Limb (tissue), 2 donors: ENCODE results near the gene ATP2C2.
"Not testable (repeated sequence)": the region's sequence is repeated elsewhere in the genome, so short reads cannot be mapped to it uniquely, and the experiment has no call there.

Source experiments
- DNase-seq, 2 donors: peaks; one replicate each; pipeline ENCODE4 v3.0.0-alpha.2; 2016; ENCODE audit errors: extremely low spot score in 2 of 2

ATP2C2 gene, protein sequence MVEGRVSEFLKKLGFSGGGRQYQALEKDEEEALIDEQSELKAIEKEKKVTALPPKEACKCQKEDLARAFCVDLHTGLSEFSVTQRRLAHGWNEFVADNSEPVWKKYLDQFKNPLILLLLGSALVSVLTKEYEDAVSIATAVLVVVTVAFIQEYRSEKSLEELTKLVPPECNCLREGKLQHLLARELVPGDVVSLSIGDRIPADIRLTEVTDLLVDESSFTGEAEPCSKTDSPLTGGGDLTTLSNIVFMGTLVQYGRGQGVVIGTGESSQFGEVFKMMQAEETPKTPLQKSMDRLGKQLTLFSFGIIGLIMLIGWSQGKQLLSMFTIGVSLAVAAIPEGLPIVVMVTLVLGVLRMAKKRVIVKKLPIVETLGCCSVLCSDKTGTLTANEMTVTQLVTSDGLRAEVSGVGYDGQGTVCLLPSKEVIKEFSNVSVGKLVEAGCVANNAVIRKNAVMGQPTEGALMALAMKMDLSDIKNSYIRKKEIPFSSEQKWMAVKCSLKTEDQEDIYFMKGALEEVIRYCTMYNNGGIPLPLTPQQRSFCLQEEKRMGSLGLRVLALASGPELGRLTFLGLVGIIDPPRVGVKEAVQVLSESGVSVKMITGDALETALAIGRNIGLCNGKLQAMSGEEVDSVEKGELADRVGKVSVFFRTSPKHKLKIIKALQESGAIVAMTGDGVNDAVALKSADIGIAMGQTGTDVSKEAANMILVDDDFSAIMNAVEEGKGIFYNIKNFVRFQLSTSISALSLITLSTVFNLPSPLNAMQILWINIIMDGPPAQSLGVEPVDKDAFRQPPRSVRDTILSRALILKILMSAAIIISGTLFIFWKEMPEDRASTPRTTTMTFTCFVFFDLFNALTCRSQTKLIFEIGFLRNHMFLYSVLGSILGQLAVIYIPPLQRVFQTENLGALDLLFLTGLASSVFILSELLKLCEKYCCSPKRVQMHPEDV

DNA sequence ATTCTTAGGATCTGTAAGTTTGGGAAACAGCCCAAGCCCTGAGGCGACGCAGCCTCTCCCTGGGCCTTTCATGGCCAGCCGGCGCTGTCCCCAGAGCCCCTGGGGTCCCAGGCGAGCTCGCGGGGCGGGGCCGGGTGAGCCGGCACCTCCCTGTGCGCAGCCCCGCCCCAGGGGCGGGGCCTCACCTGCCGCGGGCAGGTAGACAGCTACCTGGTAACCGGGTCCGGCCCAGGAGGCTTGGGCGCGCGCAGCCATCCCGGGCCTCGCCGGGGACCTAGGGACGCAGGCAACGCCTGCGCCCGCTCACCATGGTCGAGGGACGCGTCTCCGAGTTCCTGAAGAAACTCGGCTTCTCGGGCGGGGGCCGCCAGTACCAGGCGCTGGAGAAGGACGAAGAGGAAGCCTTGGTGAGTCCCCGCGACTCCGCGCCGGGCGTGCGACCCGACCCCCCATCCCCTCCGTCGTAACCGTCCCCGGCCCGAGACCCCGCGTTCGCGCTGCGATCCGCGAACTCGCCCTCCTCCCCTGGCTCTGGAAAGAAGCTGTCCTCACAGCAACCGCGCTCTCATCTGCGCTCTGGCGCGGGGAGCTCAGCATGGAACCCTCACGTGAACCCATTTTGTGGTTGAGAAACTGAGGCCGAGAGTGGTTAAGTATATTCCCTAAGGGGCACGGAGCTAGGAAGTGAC lies at the start of gene ATP2C2:
Gene ATP2C2, plus strand, starts transcription at position 231 of the 689 bp plus-strand sequence. Its CDS starts 78 bp downstream, at position 309.
- peak in 1 of 2 donors; percentile 46 for DNase-seq

DNA sequence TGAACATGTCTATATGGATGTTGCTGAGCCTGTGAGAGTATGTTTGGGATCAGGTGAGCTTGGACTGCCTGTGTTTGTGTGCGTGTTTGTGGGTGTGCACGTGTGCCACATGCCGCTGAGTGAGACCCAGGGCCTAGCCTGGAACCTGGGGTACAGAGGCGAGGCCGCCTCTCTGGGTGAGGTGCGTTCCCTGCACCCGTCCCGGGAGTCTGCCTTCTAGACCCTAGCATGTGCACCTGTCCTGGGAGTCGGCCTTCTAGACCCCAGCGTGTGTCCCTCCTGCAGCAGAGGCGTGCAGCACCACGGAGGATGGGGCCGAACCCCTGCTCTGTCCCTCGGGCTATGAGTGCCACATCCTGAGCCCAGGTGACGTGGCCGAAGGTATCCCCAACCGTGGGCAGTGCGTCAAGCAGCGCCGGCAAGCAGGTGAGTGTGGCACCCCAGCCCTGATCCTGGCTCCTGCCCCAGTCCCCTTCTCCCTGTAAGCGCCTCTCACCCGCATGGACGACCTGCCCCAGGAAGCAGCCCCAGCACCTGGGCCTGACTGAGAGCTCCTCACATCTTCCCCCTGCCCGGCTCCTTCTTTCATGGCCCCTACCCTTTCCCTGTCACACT lies 49.1 kb upstream of the ATP2C2 start:
- DNase-seq, result no peak

DNA sequence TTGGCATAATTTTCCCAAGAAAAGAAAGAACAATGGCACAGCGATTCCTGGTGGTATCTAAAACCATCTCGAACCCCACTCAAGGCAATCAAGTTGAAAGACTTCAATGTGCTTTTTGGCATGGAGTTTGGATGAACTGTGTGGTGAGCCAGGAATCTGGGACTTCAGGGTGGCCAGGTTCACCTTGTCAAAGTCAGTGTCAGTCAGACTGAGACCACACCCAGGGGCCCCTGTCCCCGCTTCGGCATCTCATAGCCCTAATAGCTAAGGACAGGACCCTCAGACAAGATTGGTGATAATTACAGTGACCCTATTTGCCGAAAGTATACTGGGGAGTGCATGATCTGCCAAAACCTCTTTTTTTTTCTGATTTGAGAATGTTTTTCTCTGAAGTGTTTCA lies 47.8 kb upstream of the ATP2C2 start:
- DNase-seq, result no peak

DNA sequence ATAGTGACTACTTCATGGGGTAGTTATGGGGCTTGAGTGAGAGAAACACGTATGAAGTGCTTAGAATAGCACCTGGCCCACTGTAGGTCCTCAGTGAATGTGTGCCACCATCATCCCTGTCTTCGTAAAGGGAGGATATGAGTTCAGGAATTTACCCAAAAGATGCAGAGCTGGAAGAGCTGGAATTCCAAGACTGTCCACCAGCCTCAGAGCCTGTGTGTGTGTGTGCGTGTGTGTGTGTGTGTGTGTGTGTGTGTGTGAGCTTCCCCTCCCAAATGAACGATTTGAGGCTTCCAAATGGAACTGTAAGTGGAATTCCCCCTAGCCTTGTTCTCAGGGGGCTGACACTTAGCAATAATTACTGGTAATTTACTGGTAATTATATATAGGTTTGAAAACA lies 46.4 kb upstream of the ATP2C2 start:
- DNase-seq, result no peak

DNA sequence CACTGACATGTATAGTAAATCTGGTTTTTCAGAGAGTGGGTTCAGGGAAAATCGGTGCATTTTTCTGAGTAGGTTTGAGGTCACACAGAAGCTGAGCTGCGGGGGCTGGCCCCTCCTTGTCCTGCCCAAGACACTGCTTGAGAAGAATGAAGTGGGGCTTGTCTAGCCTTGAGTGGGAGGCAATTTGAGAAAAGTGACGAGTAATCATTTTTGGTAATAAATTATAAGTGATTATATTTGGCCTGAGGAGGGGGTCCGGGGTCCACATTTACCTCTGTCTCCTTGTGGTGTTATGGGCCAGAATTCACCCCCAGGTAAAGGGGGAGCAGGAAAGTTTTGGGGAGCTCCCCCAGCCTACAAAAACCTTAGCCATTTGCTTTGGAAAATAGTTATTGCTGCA lies 45.6 kb upstream of the ATP2C2 start:
- no peak for DNase-seq

DNA sequence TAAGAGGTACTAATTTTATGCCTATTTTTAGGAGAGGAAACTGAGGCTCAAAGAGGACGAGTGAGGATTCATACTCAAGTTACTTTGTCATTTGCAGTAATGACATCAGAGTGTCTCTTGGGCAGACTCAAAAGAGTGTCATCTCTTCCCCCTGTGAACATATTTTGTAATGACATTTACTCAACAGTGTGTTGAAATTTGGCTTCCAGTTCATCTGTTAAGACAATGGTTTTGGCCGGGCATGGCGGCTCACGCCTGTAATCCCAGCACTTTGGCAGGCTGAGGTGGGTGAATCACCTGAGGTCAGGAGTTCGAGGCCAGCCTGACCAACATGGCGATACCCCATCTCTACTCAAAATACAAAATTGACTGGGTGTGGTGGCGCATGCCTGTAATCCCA lies 44.7 kb upstream of the ATP2C2 start:
- DNase-seq, result no peak

DNA sequence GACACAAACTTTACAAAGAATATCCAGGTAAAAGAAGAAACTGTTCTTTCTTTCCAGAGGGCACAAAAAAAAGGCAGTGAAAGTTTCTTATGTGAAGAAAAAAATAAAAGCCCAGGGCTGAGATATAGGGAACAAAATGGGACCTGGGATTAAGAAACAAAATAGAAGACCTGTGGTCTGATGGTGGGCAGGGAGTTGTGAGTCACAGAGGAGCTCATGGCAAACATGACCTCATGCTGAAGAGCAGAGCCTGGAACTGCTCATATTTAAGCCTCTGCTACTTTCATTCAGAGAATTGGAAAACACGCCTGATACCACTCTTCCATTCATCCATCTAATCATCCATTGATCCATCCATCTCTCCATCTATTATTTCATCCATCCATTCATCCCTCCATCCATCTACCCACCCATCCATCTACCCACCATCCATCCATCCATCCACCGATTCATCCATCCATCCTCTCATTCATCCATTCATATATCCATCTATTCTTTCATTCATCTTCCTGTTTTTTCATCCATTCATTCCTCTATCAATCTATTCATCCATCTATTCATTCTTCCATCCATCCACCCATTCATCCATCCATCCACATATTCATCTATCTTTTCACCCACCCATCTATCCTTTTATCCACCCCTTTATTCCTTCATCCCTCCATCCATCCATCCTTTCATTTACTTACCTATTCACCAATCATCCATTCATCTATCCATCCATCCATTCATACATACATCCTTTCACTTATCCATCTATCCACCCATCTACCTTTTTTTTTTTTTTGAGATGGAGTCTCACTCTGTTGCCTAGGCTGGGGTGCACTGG lies 43.7 kb upstream of the ATP2C2 start:
- no peak for DNase-seq

DNA sequence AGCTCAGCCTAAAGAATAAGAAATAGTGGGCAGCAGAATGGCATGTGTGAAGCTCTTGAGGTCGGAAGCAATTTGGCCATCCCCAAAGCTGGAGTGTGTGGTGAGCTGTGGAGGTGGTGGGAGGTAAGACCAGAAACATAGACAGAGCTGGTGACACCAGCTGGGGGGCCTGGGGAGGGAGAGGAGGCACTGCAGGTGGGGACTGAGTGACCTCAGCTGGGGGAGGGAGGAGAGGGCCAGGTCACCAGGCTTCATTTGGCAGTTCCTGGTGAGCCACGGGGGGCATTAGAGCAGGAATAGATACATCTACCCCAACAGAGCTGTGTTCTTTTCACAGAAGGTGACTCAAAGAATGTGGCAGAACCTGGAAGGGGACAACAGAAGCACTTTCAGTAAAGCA lies 41.8 kb upstream of the ATP2C2 start:
- DNase-seq, result no peak

DNA sequence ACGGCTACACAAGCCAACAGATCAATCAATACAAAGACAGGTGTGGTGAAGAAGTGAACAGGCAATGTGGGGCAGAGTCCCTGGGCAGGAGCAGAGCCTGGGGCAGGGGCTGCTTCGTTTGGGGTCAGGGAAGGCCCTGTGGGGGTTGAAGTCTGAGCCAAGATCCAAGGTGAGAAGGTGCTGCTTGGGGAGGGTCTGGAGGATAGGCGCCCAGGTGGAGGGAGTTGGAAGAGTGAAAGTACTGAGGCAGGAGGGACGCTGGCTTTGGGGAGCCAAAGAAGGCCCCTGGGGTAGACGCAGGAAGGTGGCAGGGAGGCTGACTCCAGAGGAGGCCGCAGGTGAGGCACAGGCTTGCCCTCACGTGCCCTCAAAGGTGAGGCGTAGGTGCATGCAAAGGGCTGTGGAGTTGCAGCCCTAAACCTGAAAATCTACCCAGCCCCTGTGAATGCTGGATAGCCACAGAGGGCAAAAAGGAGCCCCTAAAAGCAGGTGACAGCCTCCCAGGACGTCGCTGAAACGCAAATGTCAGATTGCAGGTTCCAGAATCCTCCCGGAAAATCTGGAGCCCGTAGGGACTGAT lies 40.3 kb upstream of the ATP2C2 start:
- DNase-seq, result no peak

DNA sequence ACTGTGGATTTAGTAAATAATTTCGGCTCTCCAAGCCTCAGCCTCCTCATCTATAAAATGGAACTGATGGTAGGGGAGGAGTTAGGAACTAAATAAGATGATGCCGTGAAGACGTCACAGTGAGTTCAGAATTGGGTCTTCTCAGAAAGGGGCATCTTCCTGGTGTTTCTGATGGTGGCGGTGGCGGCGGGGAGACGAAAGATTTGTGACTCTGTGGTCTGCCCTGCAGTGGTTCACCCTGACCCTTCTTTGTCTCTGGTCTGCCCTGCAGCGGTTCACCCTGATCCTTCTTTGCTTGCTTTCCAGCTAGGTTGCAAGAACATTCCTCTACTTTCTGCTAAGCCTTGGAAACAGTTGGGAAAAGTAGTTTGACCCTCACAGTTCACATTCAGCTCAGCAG lies 39.3 kb upstream of the ATP2C2 start:
- no peak for DNase-seq

DNA sequence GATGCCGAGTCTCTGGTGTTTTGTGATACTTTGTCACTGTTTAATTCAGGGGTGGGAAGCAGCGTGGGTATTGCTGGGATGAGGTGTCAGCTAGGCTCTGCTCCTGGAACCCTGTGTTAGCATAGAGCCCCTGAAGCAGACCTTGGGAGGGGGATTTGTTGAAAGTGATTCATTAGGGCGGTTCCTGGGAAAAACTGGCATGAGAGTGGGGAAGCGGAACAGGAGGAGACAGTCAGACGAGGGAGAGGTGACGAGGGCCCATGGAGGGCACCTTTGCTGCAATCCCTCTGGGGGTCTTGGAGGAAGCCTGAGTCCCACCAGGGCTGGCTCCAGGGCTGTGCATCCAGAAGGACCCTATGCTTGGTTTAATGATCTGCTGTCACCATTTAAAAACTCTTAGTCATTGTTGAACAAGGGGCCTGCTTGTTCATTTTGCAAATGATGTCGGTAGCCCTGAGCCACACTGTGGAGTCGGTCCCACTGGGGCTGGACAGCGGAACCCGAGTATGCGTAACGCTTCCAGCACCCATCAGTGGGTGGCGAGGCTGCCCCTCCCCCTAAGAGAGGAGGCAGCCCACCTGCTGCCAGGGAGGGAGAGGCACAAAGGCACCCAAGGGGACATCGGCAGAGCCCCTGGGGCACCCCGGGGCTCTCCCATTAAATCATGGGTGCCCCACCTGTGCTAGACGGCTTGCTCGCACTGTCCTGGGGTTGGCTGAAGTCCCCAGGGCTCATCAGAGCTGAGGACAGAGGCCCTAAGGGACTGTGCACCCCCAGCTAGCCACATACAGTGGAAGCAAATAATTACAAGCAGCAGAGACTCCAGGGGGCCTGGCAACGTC lies 38.3 kb upstream of the ATP2C2 start:
- no peak for DNase-seq

DNA sequence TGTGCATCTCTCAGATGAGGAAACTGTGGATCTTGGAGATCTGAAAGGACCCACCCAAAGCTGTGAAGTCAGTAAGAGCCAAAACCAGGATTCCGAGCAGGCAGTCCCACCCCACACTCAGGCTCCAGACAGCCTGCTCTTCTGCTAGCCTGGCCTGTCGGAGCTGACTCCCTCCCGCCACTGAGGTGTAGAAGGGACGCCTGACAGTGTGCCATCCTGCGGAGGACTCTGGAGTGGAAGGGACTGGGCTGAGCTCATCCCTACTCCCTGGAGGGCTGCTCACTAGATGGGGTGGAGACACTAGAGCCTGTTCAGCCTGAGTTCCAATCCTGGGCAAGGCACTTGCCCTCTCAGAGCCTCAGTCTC lies 37.7 kb upstream of the ATP2C2 start:
- DNase-seq, result no peak

DNA sequence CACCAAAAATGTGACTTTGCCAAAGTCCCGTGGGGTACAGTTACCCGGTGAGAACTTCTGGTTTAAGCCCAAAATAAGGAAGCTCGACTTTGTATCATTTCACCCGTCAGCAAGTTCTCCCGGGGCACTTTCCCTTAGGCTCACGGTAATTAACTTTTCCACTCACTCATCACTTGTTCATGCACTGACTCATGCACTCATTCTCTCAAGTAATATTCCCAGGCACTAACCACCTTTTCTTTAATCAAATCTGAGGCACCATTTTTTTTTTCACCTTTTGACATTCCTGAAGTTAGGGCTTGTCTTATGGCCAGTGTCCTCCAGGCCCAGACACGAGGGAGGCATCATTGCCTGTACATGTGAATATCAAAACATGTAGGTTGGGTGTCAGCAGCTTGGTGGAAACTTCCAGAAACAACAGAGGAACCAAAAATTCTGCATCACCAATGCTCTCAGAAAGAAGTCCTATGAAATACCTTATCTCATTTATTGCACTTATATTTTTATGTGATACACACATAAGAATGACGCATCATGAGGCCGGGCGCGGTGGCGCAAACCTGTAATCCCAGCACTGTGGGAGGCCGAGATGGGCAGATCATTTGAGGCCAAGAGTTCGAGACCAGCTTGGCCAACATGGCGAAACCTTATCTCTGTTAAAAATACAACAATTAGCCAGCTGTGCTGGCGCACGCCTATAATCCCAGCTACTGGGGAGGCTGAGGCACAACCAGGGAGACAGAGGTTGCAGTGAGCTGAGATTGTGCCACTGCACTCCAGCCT lies 36.1 kb upstream of the ATP2C2 start:
- DNase-seq, result no peak

DNA sequence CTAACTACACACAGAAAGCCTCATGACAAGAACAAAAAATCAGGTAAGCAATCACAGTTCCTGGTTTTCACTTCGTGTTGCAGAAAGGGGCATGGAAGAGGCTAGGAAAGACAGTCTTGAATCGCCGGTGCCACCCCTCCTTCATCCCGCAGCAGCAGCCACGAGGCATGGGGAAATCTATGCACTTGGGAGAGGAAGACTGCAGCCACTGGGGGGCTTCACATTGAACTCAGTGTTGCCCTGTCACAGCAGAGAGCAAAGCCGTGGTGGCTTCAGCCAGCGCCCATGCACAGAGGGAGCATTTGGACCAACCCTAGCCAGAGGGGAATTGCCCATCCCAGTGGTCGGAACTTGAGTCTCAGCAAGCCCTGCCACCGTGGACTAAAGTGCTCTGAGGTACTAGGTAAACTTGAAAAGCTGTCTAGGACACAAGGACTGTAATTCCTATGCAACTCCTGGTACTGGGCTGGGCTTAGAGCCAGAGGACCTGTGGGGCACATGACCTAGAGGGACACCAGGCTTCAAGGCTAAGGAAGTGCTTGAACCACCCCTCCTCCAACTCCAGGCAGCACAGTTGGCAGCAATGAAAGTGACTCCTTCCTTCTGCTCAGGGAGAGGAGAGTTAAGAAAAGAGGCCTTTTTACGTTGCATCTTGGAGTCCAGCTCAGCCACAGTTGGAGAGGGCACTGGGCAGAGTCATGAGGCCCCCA lies 35.2 kb upstream of the ATP2C2 start:
- DNase-seq, result no peak

DNA sequence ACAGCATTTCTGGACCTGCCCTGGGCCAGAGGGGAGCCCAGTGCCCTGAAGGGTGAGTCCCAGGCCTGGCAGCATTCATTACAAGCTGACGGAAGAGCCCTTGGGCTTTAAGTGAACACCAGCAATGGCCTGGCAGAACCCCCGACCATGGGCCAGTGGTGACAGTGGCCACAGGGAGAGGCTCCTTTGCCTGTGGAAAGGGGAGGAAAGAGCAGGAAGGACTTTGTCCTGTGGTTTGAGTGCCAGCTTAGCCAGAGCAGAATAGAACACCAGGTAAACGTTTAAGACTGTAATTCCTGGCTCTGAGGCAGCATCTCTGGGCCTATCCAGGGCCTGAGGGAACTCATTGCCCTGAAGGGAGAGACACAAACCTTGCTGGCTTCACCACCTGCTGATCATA lies 34.3 kb upstream of the ATP2C2 start:
- DNase-seq, result no peak

DNA sequence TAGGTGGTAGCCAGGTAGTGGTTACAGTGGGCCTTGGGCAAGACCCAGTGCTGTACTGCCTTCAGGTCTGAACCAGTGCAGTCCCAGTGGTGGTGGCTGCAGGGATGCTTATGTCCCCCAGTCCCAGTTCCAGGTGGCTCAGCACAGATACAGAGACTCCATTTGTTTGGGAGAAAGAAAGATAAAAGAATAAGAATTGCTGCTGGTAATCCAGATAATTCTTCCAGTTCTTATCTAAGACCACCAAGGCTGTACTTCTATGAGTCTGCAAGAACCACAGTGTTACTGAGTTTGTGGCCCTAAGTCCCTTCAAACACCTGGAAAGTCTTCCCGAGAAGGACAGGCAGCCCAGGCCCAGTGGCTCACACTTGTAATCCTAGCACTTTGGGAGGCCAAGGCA lies 33.9 kb upstream of the ATP2C2 start:
- DNase-seq, result no peak

DNA sequence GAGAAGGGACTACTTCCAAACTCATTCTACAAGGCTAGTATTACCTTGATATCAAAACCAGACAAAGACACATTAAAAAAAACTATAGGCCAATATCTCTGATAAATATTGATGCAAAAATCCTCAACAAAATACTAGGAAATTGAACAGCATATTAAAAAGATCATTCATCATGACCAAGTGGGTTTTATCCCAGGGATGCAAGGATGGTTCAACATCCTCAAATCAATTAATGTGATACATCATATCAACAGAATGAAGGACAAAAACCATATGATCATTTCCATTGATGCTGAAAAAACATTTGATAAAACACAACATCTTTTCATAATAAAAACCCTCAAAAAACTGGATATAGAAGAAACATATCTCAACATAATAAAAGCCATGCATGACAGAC lies 31.1 kb upstream of the ATP2C2 start:
- not testable (repeated sequence) for DNase-seq

DNA sequence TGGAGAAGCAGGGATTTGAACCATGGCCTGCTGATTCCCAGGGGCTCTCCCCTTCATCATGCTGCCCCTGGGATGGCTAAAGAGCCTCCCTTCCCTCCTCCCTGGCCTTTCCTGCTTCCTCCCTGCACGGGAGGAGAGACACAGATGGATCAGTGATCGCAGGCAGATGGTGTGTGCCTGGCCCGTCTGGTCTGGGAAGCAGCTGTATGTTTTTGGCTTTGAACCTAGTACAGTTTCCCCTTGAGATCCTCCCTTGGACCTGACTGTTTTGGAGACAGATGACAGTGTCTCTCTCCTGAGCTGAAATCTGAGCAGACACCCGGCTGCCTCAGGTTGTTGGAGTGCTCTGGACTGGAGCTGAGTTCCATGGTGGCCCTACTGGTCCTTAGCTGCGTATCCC lies 29.0 kb upstream of the ATP2C2 start:
- DNase-seq, result peak; percentile 42 to 47
